Neural cell (in vitro differentiated cells): ENCODE results near the gene DENND5A. TPM values are rescaled to one million over a fixed set of nuclear protein-coding genes. Genes with fewer than 3 reads are reported as not detected.

Experiments
- H2AFZ ChIP-seq: fragments of 200-600, 300-800 bp; sonication (generic), shearing (Covaris generic); 2 replicates; pipeline ENCODE4 v1.6.0; 2014; ENCODE audit warnings: low read depth, mild to moderate bottlenecking, antibody characterized with exemption, low read length, moderate library complexity
- H3F3A ChIP-seq: fragments of 200-600 bp; shearing (Covaris generic); 2 replicates; pipeline ENCODE4 v1.6.1; 2016; ENCODE audit warnings: mild to moderate bottlenecking, moderate library complexity, mixed read lengths, antibody characterized with exemption, low read length; ENCODE audit not compliant: insufficient read depth, poor library complexity, severe bottlenecking
- H3K27ac ChIP-seq: fragments of 200-600, 300-800 bp; sonication (generic), shearing (Covaris generic); 2 replicates; pipeline ENCODE4 v1.5.1; 2014; ENCODE audit warnings: mild to moderate bottlenecking, low read length, moderate library complexity
- H3K27me3 ChIP-seq: fragments of 300-800, 200-600 bp; sonication (generic), shearing (Covaris generic); 2 replicates; pipeline ENCODE4 v1.6.0; 2014; ENCODE audit warnings: mild to moderate bottlenecking, low read depth, low read length, moderate library complexity; ENCODE audit not compliant: insufficient read depth
- H3K36me3 ChIP-seq: fragments of 300-800, 200-600 bp; sonication (generic), shearing (Covaris generic); 2 replicates; pipeline ENCODE4 v1.5.1; 2014; ENCODE audit warnings: mild to moderate bottlenecking, antibody characterized with exemption, low read length, moderate library complexity; ENCODE audit not compliant: insufficient read depth
- H3K4me2 ChIP-seq: fragments of 300-800, 200-600 bp; sonication (generic), shearing (Covaris generic); 2 replicates; pipeline ENCODE4 v1.6.0; 2014; ENCODE audit warnings: mild to moderate bottlenecking, low read length
- H3K4me3 ChIP-seq: fragments of 300-800, 200-600 bp; sonication (generic), shearing (Covaris generic); 2 replicates; pipeline ENCODE4 v1.5.1; 2014; ENCODE audit warnings: mild to moderate bottlenecking, low read length, moderate library complexity
- H3K79me2 ChIP-seq: fragments of 200-600 bp; shearing (Covaris generic); replicated peaks from 2 replicates; pipeline ENCODE4 v1.6.0; 2014; ENCODE audit warnings: mild to moderate bottlenecking, low read length, moderate library complexity; ENCODE audit not compliant: insufficient read depth
- H3K9ac ChIP-seq: fragments of 300-800, 200-600 bp; sonication (generic), shearing (Covaris generic); 2 replicates; pipeline ENCODE4 v1.6.1; 2016; ENCODE audit warnings: mild to moderate bottlenecking, low read length, mixed read lengths
- H3K9me2 ChIP-seq: fragments of 200-600 bp; shearing (Covaris generic); 2 replicates; pipeline ENCODE4 v1.6.1; 2016; ENCODE audit warnings: mild to moderate bottlenecking, low read length, mixed read lengths; ENCODE audit not compliant: insufficient read depth
- H3K9me3 ChIP-seq: fragments of 200-600, 300-800 bp; sonication (generic), shearing (Covaris generic); 2 replicates; pipeline ENCODE4 v1.6.1; 2016; ENCODE audit warnings: mild to moderate bottlenecking, mixed run types, low read length, moderate library complexity, mixed read lengths
- H4K20me1 ChIP-seq: fragments of 200-600 bp; shearing (Covaris generic); 2 replicates; pipeline ENCODE4 v1.6.1; 2016; ENCODE audit warnings: mild to moderate bottlenecking, mixed run types; ENCODE audit not compliant: insufficient read depth
- CTCF ChIP-seq: fragments of 450-650 bp; IDR thresholded peaks from 2 replicates; pipeline ENCODE4 v1.5.1; 2014; ENCODE audit warnings: antibody characterized with exemption, mild to moderate bottlenecking, moderate library complexity; ENCODE audit not compliant: poor library complexity, severe bottlenecking
- EP300 ChIP-seq: fragments of 450-650 bp; conservative IDR thresholded peaks from 2 replicates; pipeline ENCODE4 v1.6.1; 2014; ENCODE audit warnings: antibody characterized with exemption, mild to moderate bottlenecking, moderate library complexity; ENCODE audit not compliant: poor library complexity, severe bottlenecking
- EZH2 ChIP-seq: fragments of 200-600, 300-800 bp; shearing (Covaris generic), sonication (generic); IDR thresholded peaks from 2 replicates; pipeline ENCODE4 v1.6.1; 2014; ENCODE audit warnings: antibody characterized with exemption, low read length, borderline replicate concordance, mild to moderate bottlenecking; ENCODE audit not compliant: insufficient read depth, poor library complexity, severe bottlenecking
- MXI1 ChIP-seq: fragments of 450-650 bp; conservative IDR thresholded peaks from 2 replicates; pipeline ENCODE4 v1.6.1; 2014; ENCODE audit warnings: antibody characterized with exemption, mild to moderate bottlenecking; ENCODE audit not compliant: poor library complexity, severe bottlenecking
- POLR2AphosphoS5 ChIP-seq: IDR thresholded peaks from 2 replicates; pipeline ENCODE4 v1.6.1; 2012
- RAD21 ChIP-seq: fragments of 450-650 bp; conservative IDR thresholded peaks from 2 replicates; pipeline ENCODE4 v1.6.1; 2014; ENCODE audit warnings: antibody characterized with exemption, mild to moderate bottlenecking, moderate library complexity
- REST ChIP-seq: IDR thresholded peaks from 2 replicates; pipeline ENCODE4 v1.6.1; 2012; ENCODE audit warnings: borderline replicate concordance
- SMC3 ChIP-seq: fragments of 450-650 bp; conservative IDR thresholded peaks from 2 replicates; pipeline ENCODE4 v1.6.1; 2014; ENCODE audit warnings: antibody characterized with exemption, mild to moderate bottlenecking, moderate library complexity; ENCODE audit not compliant: poor library complexity
- TAF1 ChIP-seq: IDR thresholded peaks from 2 replicates; pipeline ENCODE4 v1.6.1; 2012; ENCODE audit warnings: low read depth
- polyA plus RNA-seq: library from polyadenylated mRNA; depleted of rRNA; stranded (reverse); fragments of >200 nt; gene quantifications from 2 replicates; pipeline ENCODE4 v1.2.3, GENCODE V29; 2014

The DENND5A gene
- polyA plus RNA-seq, 1 donor from 2014 or later = 75.6 TPM

- H3K9me3 ChIP-seq = no peaks in the 10 kb centered on the region
- H3K4me3 ChIP-seq = no peak overlapping the region
- H2AFZ ChIP-seq = no peak overlapping the region
- H3K27me3 ChIP-seq = no peaks in the 10 kb centered on the region
- H3K36me3 ChIP-seq = no peaks in the 10 kb centered on the region
- peaks cover 35% of the 10 kb centered on the region for H3K79me2 ChIP-seq
- H3F3A ChIP-seq = no peaks in the 10 kb centered on the region
- H3K9ac ChIP-seq = no peak overlapping the region
- H3K9me2 ChIP-seq = no peaks in the 10 kb centered on the region
- no peaks in the 10 kb centered on the region for H4K20me1 ChIP-seq
- TF ChIP-seq EZH2 = no peak
- TF ChIP-seq EP300 = no peak
- no peak for TF ChIP-seq CTCF
- no peak for TF ChIP-seq SMC3
- TF ChIP-seq RAD21 = no peak
- TF ChIP-seq REST = no peak
- TF ChIP-seq TAF1 = no peak
- no peak for TF ChIP-seq MXI1
- H3K27ac ChIP-seq = no peak overlapping the region
- no peak overlapping the region for H3K4me2 ChIP-seq
These were observed 45.6 kb downstream of the DENND5A start for GRCh38 chr11:9219572-9219971.

GRCh38 chr11:9219115-9219514 lies 46.0 kb downstream of the DENND5A start:
- Histone ChIP-seq H4K20me1 (no peaks in the 10 kb centered on the region), H3K4me3 (no peak overlapping the region), H3K27ac (no peak overlapping the region), H3K27me3 (no peaks in the 10 kb centered on the region), H3K9me3 (no peaks in the 10 kb centered on the region), H3K36me3 (no peaks in the 10 kb centered on the region), H3K79me2 (peaks cover 35% of the 10 kb centered on the region), H3K4me2 (no peak overlapping the region), H2AFZ (no peak overlapping the region), H3K9ac (no peak overlapping the region), H3F3A (no peaks in the 10 kb centered on the region), H3K9me2 (no peaks in the 10 kb centered on the region)
- TF ChIP-seq POLR2AphosphoS5 (no peak), RAD21 (no peak), EP300 (no peak), TAF1 (no peak), SMC3 (no peak), EZH2 (no peak), CTCF (no peak), REST (no peak), MXI1 (no peak)
